HT-29 (cell line): ENCODE results near the gene PATL2. TPM values are rescaled to one million over a fixed set of nuclear protein-coding genes. Genes with fewer than 3 reads are reported as not detected.
"Not testable (repeated sequence)": the region's sequence is repeated elsewhere in the genome, so short reads cannot be mapped to it uniquely, and the experiment has no call there.

Experiments
- DNase-seq: peaks from one replicate; pipeline ENCODE4 v3.0.0-alpha.2; 2015; ENCODE audit warnings: low spot score
- total RNA-seq: library from RNA; depleted of rRNA; stranded (reverse); fragments of >200 nt; shearing (Covaris generic); gene quantifications from 2 replicates; pipeline ENCODE4 v1.2.3, GENCODE V29; 2014

The PATL2 gene
- total RNA-seq, 1 experiment from 2014 or later = 0.20 TPM

DNA sequence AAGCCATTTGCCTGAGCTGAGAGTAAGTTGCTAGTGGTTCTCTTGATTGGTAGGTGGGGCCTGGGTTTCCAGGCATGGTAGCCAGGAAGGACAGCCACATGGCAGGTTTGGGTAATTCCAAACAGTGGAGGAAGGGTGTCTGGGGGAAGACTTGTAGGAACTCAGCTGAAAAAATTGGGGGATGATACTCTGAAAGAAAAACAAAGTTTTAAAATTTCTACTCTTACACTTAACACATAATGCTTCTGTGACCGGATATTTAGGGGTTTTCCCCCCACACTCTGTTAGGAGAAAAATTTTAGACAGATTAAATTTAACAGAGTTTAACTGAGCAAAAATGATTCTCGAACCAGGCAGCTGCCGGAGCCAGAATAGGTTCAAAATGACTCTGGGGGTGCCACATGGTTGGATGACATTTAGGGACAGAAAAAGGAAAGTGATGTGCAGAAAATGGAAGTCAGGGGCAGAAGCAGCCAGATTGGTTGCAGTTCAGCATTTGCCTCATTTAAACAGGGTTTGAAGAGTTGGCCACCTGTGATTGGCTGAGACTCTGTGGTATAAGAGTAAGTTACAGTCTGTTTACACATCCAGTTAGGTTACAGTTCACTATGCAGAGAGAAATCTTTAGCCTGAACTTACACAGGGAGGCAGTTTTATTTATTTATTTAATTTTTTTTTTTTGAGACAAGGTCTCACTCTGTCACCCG is 8.3 kb upstream of the PATL2 start:
- DNase-seq = no peak

DNA sequence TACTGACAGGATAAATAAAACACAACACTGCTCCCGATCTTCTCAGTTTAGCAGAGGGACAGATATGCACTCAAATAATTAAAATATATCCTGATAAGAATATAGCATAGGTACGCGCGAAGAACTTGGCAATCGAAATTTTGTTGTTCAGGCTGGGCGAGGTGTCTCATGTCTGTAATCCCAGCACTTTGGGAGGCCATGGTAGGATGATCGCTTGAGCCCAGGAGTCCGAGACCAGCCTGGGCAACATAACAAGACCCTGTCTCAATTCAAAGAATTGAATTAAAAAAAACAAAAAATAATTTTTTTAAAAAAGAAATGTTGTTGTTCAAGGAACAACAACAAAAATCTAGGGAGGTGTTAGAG is 7.8 kb upstream of the PATL2 start:
- DNase-seq = no peak

DNA sequence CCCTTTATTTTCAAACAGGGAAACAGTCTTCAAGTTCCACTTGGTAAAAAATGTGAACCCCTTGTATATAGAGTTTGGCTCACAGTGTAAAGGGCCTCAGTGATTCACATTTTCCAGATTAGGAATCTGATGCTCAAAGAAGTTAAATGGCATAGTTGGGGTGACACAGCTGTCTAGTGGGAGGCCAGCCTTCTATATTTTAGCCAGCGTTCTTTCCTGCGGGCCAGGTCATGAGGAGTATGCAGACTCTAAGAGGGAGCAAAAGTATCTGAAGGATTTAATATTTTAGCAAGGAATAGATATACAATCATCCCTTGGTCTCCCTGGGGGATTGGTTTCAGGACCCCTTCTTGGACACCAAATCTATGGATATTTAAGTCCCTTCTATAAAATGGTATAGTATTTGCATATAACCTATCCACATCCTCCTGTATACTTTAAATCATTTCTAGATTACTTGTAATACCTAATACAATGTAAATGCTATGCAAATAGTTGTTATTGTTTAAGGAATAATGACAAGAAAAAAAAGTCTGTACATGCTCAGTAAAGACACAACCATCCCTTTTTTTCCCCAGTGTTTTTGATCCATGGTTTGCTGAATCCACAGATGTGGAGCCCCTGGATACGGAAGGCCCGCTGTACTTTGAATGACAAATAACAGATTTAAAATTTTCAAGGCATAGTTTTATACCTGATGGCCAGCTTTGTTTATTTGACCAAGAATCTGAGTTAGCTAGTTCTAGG is 7.2 kb upstream of the PATL2 start:
- no peak for DNase-seq

DNA sequence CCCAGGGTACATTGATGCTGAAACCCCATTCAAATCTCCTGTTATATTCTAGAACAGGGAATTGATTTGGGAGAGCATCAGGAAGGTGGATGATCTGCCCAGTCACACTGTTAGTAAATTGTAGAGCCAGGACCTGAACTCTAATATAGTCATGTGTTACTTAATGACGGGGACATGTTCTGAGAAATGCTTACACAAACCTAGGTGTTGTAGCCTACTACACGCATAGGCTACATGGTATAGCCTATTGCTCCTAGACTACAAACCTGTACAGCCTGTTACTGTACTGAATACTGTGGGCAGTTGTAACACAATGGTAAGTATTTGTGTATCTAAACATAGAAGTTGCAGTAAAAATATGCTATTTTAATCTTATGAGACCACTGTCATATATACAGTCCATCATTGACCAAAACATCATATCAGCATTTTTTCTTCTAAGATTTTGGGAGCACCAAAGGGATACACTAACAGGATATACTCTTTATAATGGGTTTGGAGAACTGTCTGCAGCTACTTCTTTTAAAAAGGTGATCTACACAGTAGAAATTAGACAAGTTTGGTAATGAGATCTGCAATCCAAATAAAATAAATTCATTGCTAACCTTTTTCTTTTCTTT is 6.0 kb upstream of the PATL2 start:
- DNase-seq = no peak

DNA sequence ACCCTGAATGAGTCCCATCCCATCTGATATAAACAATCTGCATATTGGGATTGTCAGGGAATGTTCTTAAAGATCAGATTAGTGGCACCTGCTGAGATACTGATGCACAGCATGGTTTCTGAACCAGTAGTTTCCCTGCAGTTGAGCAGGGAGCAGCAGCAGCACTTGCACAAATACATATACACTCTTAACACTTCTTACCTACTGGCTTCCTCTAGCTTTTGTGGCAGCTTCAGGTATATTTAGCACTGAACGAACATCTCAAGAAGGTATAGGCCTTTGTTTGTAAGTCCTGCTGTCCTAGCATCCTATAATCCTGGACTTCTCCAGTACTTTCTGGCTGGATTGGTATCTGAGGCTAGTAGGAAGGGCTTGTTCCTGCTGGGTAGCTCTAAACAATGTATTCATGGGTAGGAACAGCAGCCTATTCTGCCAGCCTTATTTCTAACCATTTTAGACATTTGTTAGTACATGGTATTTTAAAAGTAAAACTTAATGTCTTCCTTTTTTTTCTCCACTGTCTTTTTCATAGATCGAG is 4.7 kb upstream of the PATL2 start:
- no peak for DNase-seq

DNA sequence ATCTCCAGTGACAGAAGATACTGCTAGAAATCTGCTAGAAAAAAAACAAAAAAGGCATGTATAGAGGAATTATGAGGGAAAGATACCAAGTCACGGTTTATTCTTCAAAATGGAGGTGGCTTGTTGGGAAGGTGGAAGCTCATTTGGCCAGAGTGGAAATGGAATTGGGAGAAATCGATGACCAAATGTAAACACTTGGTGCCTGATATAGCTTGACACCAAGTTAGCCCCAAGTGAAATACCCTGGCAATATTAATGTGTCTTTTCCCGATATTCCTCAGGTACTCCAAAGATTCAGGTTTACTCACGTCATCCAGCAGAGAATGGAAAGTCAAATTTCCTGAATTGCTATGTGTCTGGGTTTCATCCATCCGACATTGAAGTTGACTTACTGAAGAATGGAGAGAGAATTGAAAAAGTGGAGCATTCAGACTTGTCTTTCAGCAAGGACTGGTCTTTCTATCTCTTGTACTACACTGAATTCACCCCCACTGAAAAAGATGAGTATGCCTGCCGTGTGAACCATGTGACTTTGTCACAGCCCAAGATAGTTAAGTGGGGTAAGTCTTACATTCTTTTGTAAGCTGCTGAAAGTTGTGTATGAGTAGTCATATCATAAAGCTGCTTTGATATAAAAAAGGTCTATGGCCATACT is 4.1 kb upstream of the PATL2 start:
- DNase-seq = no peak

DNA sequence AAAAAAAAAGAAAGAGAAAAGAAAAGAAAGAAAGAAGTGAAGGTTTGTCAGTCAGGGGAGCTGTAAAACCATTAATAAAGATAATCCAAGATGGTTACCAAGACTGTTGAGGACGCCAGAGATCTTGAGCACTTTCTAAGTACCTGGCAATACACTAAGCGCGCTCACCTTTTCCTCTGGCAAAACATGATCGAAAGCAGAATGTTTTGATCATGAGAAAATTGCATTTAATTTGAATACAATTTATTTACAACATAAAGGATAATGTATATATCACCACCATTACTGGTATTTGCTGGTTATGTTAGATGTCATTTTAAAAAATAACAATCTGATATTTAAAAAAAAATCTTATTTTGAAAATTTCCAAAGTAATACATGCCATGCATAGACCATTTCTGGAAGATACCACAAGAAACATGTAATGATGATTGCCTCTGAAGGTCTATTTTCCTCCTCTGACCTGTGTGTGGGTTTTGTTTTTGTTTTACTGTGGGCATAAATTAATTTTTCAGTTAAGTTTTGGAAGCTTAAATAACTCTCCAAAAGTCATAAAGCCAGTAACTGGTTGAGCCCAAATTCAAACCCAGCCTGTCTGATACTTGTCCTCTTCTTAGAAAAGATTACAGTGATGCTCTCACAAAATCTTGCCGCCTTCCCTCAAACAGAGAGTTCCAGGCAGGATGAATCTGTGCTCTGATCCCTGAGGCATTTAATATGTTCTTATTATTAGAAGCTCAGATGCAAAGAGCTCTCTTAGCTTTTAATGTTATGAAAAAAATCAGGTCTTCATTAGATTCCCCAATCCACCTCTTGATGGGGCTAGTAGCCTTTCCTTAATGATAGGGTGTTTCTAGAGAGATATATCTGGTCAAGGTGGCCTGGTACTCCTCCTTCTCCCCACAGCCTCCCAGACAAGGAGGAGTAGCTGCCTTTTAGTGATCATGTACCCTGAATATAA is 2.2 kb upstream of the PATL2 start:
- peak; percentile 70 for DNase-seq

DNA sequence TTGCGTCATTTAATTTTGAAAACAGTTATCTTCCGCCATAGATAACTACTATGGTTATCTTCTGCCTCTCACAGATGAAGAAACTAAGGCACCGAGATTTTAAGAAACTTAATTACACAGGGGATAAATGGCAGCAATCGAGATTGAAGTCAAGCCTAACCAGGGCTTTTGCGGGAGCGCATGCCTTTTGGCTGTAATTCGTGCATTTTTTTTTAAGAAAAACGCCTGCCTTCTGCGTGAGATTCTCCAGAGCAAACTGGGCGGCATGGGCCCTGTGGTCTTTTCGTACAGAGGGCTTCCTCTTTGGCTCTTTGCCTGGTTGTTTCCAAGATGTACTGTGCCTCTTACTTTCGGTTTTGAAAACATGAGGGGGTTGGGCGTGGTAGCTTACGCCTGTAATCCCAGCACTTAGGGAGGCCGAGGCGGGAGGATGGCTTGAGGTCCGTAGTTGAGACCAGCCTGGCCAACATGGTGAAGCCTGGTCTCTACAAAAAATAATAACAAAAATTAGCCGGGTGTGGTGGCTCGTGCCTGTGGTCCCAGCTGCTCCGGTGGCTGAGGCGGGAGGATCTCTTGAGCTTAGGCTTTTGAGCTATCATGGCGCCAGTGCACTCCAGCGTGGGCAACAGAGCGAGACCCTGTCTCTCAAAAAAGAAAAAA is 1.4 kb upstream of the PATL2 start:
- DNase-seq = peak; percentile 79

DNA sequence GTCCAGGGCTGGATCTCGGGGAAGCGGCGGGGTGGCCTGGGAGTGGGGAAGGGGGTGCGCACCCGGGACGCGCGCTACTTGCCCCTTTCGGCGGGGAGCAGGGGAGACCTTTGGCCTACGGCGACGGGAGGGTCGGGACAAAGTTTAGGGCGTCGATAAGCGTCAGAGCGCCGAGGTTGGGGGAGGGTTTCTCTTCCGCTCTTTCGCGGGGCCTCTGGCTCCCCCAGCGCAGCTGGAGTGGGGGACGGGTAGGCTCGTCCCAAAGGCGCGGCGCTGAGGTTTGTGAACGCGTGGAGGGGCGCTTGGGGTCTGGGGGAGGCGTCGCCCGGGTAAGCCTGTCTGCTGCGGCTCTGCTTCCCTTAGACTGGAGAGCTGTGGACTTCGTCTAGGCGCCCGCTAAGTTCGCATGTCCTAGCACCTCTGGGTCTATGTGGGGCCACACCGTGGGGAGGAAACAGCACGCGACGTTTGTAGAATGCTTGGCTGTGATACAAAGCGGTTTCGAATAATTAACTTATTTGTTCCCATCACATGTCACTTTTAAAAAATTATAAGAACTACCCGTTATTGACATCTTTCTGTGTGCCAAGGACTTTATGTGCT is 721 bp upstream of the PATL2 start:
- peak; percentile 61 for DNase-seq

DNA sequence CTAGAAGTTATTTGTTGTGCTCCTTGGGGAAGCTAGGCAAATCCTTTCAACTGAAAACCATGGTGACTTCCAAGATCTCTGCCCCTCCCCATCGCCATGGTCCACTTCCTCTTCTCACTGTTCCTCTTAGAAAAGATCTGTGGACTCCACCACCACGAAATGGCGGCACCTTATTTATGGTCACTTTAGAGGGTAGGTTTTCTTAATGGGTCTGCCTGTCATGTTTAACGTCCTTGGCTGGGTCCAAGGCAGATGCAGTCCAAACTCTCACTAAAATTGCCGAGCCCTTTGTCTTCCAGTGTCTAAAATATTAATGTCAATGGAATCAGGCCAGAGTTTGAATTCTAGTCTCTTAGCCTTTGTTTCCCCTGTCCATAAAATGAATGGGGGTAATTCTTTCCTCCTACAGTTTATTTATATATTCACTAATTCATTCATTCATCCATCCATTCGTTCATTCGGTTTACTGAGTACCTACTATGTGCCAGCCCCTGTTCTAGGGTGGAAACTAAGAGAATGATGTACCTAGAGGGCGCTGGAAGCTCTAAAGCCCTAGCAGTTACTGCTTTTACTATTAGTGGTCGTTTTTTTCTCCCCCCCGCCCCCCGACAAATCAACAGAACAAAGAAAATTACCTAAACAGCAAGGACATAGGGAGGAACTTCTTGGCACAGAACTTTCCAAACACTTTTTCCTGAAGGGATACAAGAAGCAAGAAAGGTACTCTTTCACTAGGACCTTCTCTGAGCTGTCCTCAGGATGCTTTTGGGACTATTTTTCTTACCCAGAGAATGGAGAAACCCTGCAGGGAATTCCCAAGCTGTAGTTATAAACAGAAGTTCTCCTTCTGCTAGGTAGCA is 657 bp downstream of the PATL2 start:
- DNase-seq = no peak

DNA sequence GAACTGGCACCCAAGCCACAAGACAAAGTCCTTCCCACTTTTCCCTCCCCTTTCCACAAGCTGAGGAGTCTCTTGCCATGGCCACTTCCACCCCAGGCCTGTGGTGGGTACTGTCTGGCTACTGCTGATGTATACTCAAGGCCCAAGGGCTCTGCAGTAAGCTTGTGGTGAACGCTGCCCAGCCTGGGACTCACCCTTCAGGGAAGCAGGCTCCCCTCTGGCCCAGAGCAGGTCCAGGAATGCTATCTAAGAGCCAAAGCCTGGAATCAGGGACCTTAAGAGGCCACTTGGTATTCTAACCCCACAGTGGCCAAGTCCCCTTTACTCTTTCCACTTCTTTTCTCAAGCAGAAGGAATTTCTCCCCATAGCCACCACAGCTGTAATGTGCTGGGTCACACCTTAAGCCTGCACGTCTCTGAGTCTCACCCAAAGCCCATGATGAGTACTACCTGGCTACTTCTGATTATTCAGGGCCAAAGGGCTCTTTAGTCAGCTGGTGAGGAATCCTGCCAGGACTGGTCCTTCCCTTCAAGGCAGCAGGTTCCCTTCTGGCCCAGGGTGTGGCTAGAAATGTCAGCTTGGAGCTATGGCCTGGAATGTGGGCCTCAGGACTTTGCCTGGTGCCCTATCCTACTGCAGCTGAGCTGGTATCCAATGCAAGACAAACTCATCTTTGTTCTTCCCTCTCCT is 4.0 kb downstream of the PATL2 start:
- peak; percentile 57 for DNase-seq

DNA sequence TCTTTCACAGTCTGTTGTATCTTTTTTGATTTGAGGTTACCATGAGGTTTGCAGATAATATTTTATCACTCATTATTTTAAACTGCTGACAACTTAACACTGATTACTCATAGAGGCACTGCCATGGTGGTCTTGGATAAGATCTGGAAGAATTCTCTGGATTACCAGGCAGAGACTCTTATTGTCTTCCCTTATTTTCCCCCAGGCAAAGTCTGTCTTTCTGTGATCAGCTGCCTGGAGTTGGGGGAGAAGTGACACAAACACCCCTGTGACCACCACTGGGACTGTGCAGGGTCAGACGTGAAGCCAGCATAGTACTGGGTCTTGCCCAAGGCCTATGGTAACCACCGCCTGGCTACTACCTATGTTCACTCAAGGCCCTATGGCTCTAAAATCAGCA is 4.7 kb downstream of the PATL2 start:
- no peak for DNase-seq

DNA sequence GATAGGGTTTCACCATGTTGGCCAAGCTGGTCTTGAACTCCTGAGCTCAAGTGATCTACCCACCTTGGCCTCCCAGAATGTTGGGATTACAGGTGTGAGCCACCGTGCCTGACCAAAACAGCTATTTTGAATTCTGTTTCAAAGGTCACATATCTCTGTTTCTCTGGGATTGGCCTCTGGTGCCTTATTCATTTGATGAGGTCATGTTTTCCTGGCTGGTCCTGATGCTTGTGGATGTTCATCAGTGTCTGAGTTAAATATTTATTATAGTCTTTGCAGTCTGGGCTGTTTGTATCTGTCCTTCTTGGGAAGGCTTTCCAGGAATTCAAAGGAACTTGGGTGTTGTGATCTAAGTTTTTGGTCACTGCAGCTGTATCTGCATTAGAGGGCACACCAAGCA is 5.1 kb downstream of the PATL2 start:
- no peak for DNase-seq

DNA sequence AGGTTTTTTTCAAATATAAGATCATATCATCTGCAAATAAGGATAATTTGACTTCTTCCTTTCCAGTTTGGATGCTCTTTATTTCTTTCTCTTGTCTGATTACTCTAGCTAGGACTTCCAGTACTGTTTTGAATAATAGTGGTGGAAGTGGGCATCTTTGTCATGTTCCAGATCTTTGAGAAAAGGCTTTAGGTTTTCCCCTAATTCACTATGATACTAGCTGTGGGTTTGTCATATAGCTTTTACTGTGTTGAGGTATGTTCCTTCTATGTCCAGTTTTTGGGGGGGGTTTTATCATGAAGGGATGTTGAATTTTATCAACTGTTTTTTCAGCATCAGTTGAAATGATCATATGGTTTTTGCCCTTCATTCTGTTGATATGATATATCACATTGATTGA is 10.4 kb downstream of the PATL2 start:
- not testable (repeated sequence) for DNase-seq

DNA sequence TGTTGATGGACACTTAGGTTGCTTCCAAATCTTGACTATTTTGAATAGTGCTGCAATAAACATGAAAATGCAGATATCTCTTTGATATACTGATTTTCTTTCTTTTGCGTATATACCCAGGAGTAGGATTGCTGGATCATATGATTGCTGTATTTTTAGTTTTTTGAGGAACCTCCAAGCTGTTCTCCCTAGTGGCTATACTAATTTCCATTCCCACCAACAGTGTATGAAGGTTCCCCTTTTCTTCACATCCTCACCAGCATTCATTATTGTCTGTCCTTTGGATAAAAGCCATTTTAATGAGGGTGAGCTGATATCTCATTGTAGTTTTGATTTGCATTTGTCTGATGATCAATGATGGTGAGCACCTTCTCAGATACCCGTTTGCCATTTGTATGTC is 12.5 kb downstream of the PATL2 start:
- no peak for DNase-seq

DNA sequence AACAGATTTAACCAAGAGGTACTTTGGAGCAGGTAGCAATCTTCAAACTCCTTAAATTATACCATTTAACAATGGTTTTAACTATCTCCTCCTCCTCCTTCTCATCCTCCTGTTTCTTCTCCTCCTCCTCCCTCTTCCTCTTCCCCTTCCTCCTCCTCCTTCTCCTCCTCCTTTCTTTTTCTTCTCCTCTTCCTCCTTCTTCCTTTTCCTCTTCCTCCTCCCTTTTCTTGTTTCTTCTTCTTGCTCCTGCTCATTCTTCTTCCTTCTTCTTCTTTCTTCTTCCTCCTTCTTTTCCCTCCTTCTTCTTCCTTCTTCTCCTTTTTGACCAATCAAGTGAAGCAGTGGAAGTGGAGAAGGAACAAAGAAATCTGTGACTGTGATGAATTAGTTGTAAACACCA is 14.1 kb downstream of the PATL2 start:
- no peak for DNase-seq

DNA sequence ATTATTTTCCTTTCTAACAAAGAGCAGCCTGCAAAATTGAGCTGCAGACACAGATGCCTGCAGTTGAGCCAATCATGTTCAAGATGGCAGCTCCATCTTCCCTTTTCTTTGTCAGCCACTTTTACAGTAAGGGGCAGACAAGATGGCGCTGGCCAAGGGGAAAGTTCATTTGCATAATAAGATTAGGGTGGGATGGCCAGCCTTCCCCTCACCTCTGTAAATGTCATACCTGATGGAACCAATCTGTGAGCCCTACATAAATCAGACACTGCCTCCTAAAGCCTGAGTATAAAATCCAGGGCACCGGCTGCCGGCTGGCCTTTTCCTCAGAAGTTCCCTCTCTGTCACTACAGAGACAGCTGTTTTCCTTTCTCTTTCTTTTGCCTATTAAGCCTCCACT is 15.8 kb downstream of the PATL2 start:
- DNase-seq = no peak

DNA sequence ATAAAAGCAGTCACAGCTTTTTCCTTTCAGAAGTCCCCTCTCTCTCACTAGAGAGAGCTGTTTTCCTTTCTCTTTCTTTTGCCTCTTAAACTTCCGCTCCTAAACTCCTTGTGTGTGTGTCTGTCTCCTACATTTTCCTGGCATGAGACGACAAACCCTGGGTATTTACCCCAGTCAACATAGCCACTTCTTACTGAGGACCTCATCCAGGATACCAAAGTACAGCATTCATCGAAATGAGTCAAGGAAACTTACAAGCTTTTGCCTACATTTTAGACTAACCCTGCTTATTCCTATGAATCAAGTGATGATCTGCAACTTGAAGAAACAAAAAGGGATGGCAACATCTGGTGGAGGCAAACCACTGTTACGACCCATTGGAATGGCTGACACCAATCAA is 16.7 kb downstream of the PATL2 start:
- DNase-seq = no peak
